ENCODE data around the gene MGRN1. TPM values are rescaled to one million over a fixed set of nuclear protein-coding genes. Genes with fewer than 3 reads are reported as not detected.

The MGRN1 gene
- total RNA-seq, 2 experiments from 2014 or later = 84.4 to 91.7 TPM

DNA sequence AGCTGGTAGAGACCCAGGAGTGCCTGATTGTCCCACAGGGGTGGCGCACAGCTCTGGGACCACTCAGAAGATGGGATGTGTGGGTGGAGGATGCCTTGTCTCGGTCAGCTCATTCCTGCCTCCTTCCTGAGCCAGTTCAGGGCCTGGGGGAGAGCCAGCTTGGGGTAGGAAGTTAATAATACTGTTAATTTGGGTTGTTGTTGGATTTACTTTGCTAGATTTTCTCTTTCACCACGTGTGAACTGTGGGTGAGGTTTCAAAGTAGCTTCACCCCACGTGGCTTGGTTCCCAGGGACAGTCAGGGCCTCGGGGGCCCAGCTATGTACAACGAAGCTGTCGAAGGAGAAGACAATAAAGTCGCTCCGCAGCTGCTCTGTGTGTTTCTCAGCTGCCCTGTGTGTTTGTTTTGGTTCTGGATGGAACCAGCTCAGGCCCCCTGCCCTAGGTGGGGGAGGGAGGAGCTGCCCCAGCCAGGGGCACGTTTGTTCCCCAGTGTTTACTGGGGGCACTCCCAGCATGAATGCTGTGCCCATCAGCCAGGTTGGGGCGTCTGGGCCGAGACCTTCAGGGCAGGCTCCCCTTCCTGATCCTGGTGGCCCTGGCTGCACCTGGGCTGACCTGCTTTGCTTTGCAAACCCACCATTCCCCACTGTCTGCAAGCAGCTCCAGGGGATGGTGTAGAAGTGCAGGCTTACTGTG is 71.0 kb downstream of the MGRN1 start:
- peaks cover 8% of the 10 kb centered on the region for H3K36me3 Mint-ChIP-seq
- POLR2A ChIA-PET = interaction anchor here (1.2 to 1.3 kb wide), 3 partner anchors 11 to 71 kb away, joined by 3 to 5 read pairs (median 4); partner anchors contain the start of gene MGRN1
- H3K27me3 Mint-ChIP-seq = no peaks in the 10 kb centered on the region
- H3K9me3 Mint-ChIP-seq = no peaks in the 10 kb centered on the region
- DNase-seq (no peak), ATAC-seq (ENCODE audit: low read depth) (no peak)
- H3K4me1 Mint-ChIP-seq = peaks cover 26% of the 10 kb centered on the region
- no peak overlapping the region for H3K27ac Mint-ChIP-seq
- peak overlapping the region; percentile 82 for H3K4me3 Mint-ChIP-seq

DNA sequence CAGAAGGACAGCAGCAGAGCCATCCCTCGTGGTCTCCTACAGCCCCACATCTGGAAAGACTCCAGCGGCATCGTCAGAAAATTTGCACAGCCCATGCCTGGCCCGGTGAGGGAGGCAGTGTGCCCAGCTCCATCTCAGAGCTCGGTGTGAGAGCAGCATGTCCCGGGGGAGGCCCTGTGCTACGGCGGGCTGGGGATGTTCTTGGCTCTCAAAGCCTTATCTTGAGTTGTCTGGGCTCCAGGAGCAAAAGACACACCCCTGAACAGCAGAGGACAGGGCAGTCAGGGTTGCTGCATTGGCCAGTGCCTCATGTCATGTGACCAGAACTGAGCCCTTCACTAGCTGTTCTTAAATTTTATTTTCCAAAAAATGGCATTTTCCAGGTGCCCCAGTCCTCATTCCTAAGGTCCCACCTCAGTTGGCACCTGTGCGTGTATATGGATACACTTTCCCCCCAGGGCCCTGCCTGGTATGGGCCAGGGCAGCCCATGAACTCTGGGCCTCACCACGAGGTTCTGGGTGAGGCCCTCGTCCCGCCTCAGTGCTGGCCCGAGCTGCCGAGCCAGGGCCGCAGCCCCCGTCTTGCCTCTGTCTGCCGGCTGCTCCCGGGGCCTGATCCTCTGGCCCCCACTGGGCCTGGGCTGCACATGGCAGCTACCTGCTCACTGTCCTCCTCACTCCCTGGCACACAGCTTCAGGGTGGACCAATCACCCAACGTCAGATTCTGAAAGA is 71.7 kb downstream of the MGRN1 start:
- no peak overlapping the region for H3K27ac Mint-ChIP-seq

DNA sequence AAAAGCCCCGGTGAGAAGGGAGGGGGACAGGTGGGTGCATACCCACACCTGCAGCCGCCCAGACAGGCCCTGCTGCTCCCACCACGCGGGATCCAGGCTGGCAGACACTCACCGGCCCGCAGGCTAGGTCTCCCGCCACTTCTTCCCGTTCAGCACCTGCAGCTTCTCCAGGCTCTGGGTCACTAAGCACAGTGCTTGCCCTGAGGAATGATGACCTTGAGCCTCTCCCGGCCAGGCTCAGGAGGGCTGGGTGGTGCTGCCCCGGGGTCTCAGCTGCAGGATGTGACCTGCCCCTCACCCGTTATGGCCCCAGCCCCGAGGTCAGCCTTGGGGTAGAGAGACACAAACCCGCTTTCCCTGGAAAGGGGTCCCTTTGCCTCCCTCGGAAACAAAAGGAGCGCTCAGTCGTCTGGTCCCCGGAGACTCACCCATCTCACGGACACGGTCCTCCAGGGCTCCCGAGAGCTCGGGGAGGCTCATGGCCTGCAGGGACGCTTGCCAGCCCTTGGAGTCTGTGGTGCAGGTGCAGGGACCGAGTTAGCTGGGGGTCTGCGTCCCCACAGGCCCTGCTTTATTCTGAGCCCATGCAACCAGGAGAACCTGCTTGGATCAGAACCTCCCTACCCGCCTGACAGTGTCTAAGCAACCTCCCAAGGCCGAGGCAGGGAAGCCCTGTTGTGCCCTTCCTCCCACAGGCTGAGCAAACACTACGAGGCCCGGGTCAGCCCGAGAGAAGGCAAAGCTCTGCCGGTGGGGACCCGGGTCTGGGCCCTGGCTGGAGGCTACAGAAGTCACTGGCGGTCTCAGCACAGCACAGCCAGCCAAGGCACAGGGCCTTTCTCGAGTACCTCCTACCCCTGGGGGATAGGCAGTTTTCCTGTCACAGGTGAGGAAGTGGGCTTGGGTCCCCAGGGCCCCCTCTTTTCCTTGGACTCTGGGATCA is 72.5 kb downstream of the MGRN1 start:
- H3K9me3 Mint-ChIP-seq = no peaks in the 10 kb centered on the region
- H3K36me3 Mint-ChIP-seq = peaks cover 8% of the 10 kb centered on the region
- no peak for DNase-seq

More for the DNA sequence above, 71.7 kb downstream of the MGRN1 start:
- Mint-ChIP-seq H3K9me3 (no peaks in the 10 kb centered on the region), H3K27me3 (no peaks in the 10 kb centered on the region), H3K36me3 (peaks cover 8% of the 10 kb centered on the region), H3K4me1 (peaks cover 29% of the 10 kb centered on the region), H3K4me3 (no peak overlapping the region)
- ATAC-seq (ENCODE audit: low read depth) (no peak), DNase-seq (no peak)
- POLR2A ChIA-PET = interaction anchor here (1.2 to 1.3 kb wide), 3 partner anchors 11 to 72 kb away, joined by 3 to 5 read pairs (median 4); partner anchors contain the start of gene MGRN1

DNA sequence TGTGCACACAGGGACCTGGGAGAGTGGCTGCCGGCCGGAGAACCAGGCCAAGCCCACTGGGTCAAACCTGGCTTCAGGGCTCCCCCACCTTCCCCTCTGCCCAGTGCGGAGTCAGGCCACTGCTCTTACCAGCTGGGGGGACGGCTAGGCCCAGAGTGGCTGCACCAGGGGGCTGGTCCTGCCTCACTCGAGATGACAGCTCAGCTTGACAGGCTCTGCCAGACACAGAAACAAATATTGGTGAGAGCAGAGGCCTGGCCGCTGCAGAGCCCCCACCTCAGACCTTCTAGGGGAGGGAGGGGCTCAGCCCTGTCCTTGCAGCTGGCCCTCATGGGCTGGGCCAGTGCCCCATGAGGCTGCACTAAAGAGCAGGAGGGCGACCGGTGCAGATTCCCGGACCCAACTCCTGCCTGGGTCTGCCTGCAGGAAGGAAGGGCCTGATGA is 73.2 kb downstream of the MGRN1 start:
- ATAC-seq (ENCODE audit: low read depth) = no peak
- no peak for DNase-seq
- peaks cover 25% of the 10 kb centered on the region for H3K4me1 Mint-ChIP-seq
- peaks cover 8% of the 10 kb centered on the region for H3K36me3 Mint-ChIP-seq
- H3K9me3 Mint-ChIP-seq = no peaks in the 10 kb centered on the region
- H3K4me3 Mint-ChIP-seq = no peak overlapping the region
- no peaks in the 10 kb centered on the region for H3K27me3 Mint-ChIP-seq
- H3K27ac Mint-ChIP-seq = no peak overlapping the region
- POLR2A ChIA-PET = no interaction called here

More for the DNA sequence above, 72.5 kb downstream of the MGRN1 start:
- no peak for ATAC-seq (ENCODE audit: low read depth)
- Mint-ChIP-seq H3K4me3 (no peak overlapping the region), H3K27ac (no peak overlapping the region), H3K27me3 (no peaks in the 10 kb centered on the region), H3K4me1 (peaks cover 30% of the 10 kb centered on the region)
- POLR2A ChIA-PET = interaction anchor here (1.2 kb wide), 1 partner anchor 73 kb away, joined by 4 read pairs; the partner anchor contains the start of gene MGRN1

DNA sequence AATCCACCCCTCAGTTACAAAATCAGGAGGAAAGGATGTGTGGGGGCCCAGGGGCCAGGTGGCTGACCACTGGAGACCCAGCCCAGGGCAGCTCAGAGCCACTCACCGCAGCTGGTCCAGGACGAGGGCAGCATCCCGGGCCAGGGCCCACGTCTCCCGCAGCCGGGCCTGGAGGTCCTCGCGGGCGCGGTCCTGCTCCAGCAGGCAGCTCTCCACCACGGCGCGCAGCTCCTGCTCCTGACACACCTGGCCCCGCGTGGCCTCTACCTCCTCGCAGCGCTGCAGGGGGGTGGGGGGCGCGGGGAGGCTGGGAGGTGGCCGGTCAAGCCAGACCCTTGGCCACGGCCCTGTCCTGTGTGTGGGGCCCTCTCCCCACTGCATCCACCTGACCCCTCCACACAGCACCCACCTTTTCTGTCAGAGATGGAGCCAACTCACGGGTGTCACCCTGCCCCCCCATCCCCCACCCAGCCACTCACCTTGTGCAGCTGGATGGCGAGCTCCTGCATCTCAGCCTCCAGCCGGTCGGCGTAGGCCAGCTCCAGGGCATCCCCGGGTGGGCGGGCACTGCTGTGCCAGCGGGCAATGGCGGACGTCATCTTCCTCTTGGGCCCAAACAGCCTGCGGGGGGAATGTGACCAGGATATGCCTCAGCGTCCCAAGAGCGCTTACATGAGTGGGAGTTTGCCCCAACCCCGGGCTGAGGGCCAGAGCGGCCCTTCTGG is 73.9 kb downstream of the MGRN1 start:
- Mint-ChIP-seq H3K4me3 (no peak overlapping the region), H3K36me3 (peaks cover 8% of the 10 kb centered on the region), H3K9me3 (no peaks in the 10 kb centered on the region), H3K27me3 (no peaks in the 10 kb centered on the region), H3K4me1 (peaks cover 27% of the 10 kb centered on the region), H3K27ac (no peak overlapping the region)
- ATAC-seq (ENCODE audit: low read depth) = no peak
- DNase-seq = no peak
- POLR2A ChIA-PET = no interaction called here

DNA sequence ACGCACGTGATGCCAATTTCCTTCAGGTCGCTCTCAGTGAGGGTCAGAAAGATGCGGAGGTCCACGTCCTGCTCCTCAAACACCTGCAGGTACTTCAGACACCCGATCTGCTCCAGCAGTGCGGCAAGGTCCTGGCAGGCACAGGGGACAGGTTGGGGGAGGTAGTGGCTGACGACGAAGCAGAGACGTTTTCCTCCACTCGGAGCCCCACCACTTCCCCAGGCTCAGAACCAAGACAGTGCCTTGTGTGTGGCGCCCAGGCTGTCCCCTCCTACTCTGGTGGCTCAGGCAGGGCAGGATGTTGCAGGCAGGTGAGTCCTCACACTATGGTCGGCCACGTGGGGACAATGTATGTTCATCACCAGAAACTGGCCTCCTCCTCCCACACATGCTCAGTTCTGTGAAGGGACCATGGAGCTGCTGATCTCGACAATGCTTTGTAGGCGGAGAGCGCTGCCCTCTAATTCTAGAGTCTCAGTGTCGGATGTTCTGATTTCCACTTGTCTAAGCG is 74.5 kb downstream of the MGRN1 start:
- H3K4me1 Mint-ChIP-seq = peaks cover 31% of the 10 kb centered on the region
- POLR2A ChIA-PET = interaction anchor here (1.2 to 1.8 kb wide), 2 partner anchors 35 to 75 kb away, joined by 4 to 7 read pairs; partner anchors contain the start of genes ANKS3, DNAAF8 and MGRN1
- H3K9me3 Mint-ChIP-seq = no peaks in the 10 kb centered on the region
- no peak overlapping the region for H3K4me3 Mint-ChIP-seq
- no peak for DNase-seq
- H3K36me3 Mint-ChIP-seq = peaks cover 8% of the 10 kb centered on the region
- H3K27ac Mint-ChIP-seq = no peak overlapping the region
- H3K27me3 Mint-ChIP-seq = no peaks in the 10 kb centered on the region
- no peak for ATAC-seq (ENCODE audit: low read depth)

DNA sequence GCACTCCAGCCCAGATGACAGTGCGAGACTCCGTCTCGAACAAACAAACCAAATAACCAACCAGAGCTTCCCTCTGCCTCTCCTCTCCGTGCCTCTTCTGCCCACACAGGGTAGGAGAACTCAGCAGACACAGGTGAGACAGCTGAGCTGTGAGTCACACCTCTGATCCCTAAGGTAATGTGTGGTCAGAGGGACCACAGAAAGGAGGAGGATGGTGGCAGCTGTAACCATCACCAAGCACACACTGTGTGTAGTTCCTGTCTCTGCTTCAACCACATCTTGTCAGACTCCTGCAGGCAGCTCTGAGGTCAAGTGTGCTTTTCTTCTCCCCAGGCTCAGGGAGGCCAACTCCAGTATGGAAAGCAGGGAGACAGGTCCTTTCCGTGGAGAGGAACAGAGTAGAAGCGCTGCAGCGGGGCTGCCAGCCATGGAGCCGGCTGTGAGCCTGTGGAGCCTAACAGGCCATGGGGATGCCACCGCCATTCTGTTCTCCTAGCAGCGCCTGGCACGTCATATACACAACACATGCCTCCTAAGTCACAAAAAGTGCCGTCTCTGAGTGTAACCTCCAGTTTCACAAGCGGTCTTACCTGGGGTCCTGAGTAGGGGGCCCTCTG is 75.9 kb downstream of the MGRN1 start:
- ATAC-seq (ENCODE audit: low read depth) (peak; percentile 83), DNase-seq (peak; percentile 55)
- Mint-ChIP-seq H3K4me3 (peak overlapping the region; percentile 37), H3K9me3 (no peaks in the 10 kb centered on the region), H3K27me3 (no peaks in the 10 kb centered on the region), H3K36me3 (peaks cover 8% of the 10 kb centered on the region), H3K4me1 (peaks cover 27% of the 10 kb centered on the region), H3K27ac (peak overlapping the region; percentile 60)
- POLR2A ChIA-PET = interaction anchor here (1.0 to 1.8 kb wide), 4 partner anchors 34 to 83 kb away, joined by 3 to 7 read pairs (median 4); partner anchors contain the start of genes ANKS3, DNAAF8 and MGRN1

DNA sequence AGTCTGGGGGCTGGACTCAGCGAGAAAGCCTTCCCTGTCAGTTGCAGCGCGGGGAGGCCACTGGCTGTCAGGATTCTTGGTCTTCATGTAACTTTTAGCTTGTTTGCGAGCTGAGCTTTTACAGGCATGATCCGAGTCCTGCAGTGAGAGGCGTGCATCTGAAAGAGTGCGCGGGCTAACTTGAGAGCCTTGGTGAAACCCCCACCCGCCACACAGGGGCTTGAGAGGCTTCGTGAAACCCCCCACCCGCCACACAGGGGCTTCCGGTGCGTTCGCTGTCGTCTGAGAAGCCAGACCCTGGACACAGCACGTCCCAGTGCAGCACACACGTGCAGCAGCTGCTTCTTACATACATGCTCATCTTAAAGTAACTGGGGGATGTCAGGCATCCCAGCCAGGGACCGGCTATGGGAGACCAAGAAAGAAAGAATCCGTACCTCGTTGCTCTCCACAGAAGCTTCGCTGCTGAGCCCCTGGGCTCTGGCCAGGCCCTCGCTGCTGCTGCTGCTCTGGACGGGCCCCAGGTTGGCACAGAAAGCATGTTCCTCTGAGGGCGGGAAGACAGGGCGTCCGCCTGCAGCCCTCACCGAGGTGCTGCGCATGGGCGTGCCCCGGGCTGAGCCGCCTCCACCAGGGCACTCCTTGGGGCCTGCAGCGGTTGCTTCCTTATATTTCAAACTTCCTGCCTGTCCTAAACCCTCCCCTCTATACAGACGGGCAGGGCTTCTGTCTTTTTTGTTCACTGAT is 76.5 kb downstream of the MGRN1 start:
- no peaks in the 10 kb centered on the region for H3K27me3 Mint-ChIP-seq
- H3K9me3 Mint-ChIP-seq = no peaks in the 10 kb centered on the region
- POLR2A ChIA-PET = interaction anchor here (1.0 to 1.8 kb wide), 2 partner anchors 33 to 84 kb away, joined by 4 to 7 read pairs; partner anchors contain the start of genes ANKS3 and DNAAF8
- no peak overlapping the region for H3K4me3 Mint-ChIP-seq
- no peak for ATAC-seq (ENCODE audit: low read depth)
- no peak overlapping the region for H3K27ac Mint-ChIP-seq
- peaks cover 26% of the 10 kb centered on the region for H3K4me1 Mint-ChIP-seq
- no peak for DNase-seq
- H3K36me3 Mint-ChIP-seq = peaks cover 8% of the 10 kb centered on the region

DNA sequence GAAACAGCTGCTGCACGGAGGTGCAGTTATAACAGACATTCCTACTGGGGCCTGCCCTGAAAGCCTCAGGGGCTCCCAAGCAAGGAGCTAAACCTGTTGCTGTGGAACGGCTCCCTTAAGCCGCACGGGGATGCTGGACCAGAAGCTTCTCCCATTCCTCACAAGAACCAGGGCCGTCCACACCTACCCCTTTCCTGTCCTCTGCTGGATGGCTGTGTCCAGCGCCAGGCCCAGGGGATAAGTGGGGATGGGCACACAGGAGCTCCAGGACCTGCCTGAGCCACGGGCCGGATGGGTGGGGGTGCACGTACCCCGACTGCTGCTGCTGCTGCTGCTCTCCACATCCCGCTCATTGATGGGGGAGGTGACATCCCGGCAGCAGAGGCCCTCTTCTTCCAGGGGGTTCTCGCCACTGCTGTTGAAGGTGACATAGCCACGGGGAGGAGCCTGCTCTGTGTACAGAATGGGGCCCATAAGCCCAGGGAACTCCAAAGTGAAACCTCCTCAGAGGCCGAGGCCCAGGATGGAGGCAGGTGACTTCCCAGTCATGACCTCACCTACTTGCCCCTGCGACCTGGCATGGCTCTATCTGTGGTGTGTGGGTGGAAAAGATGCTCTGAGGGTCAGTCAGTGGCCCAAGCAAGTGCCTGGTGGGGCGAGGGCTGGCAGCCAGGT is 77.3 kb downstream of the MGRN1 start:
- peaks cover 26% of the 10 kb centered on the region for H3K4me1 Mint-ChIP-seq
- no peaks in the 10 kb centered on the region for H3K27me3 Mint-ChIP-seq
- H3K36me3 Mint-ChIP-seq = peaks cover 12% of the 10 kb centered on the region
- no peak overlapping the region for H3K27ac Mint-ChIP-seq
- POLR2A ChIA-PET = interaction anchor here (1.0 kb wide), 1 partner anchor 14 kb away, joined by 3 read pairs; no protein-coding TSS in a partner anchor
- no peak overlapping the region for H3K4me3 Mint-ChIP-seq
- no peak for ATAC-seq (ENCODE audit: low read depth)
- no peak for DNase-seq
- H3K9me3 Mint-ChIP-seq = no peaks in the 10 kb centered on the region

DNA sequence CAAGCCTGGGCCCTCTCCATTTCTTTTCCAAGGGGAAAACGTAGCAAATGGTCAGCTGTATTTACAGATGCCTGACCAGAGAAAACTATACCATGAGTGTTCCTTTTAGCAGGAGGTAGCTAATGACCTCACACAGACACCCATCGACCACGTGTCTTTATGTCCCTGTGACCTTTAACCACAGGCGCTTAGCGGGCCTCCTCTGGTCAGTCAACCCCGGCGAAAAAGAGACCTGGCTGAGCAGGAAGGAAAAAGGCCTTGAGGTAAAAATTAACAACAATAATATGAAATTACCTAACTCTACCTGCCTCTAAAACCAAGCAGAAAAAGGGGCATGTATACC is 77.8 kb downstream of the MGRN1 start:
- no peak for DNase-seq
- Mint-ChIP-seq H3K4me1 (peaks cover 26% of the 10 kb centered on the region), H3K36me3 (peaks cover 13% of the 10 kb centered on the region), H3K9me3 (no peaks in the 10 kb centered on the region), H3K27ac (no peak overlapping the region), H3K27me3 (no peaks in the 10 kb centered on the region), H3K4me3 (no peak overlapping the region)
- POLR2A ChIA-PET = interaction anchor here (1.0 kb wide), 1 partner anchor 14 kb away, joined by 3 read pairs; no protein-coding TSS in a partner anchor
- ATAC-seq (ENCODE audit: low read depth) = no peak

DNA sequence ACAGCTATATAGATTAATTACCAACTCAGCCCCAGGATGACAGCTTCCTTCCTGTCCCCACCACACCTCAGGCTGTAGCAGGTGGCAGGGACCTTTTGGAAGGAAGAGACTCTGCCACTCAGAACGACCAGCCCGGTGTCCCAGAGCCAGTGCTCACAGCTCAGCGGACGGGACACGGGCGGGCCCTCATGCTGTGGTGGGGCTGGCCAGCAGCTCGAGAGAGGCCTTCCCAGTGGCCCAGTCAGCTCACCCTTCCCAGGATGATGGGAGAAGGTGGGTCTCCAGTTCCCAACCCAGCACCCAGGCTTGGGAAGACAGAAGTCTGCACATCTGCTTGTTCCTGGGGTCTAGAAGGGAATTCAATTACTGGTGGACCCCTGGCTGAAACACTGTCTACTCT is 79.3 kb downstream of the MGRN1 start:
- H3K27ac Mint-ChIP-seq = no peak overlapping the region
- POLR2A ChIA-PET = interaction anchor here (1.4 to 2.5 kb wide), 2 partner anchors 10 to 31 kb away, joined by 4 to 12 read pairs; partner anchors contain the start of genes DNAAF8 and NUDT16L1
- H3K36me3 Mint-ChIP-seq = peaks cover 13% of the 10 kb centered on the region
- peaks cover 26% of the 10 kb centered on the region for H3K4me1 Mint-ChIP-seq
- no peak overlapping the region for H3K4me3 Mint-ChIP-seq
- no peak for DNase-seq
- no peak for ATAC-seq (ENCODE audit: low read depth)
- H3K9me3 Mint-ChIP-seq = no peaks in the 10 kb centered on the region
- H3K27me3 Mint-ChIP-seq = no peaks in the 10 kb centered on the region
